ENCODE results near the gene CDC16.

DNA sequence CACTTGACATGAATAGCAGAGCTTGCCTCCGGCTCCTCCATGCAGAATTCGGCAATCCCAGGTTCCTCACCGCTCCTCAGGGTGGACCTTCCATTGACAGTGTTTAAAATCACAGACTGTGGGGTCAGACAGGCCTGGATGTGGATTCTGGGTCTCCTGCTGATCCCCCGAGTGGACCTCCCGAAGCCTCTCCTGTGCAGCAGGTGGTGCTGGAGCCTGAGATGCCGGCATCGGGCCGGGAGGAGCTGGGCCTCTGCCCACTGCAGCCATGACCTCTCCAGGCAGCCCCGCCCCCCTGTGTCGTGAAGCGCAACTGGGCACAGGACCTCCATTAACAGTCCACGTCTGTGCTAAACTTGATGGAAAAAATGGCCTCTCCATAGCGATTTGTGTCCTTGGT, 10.5 kb upstream of the CDC16 start:
- TF ChIP-seq, protein P1, sequence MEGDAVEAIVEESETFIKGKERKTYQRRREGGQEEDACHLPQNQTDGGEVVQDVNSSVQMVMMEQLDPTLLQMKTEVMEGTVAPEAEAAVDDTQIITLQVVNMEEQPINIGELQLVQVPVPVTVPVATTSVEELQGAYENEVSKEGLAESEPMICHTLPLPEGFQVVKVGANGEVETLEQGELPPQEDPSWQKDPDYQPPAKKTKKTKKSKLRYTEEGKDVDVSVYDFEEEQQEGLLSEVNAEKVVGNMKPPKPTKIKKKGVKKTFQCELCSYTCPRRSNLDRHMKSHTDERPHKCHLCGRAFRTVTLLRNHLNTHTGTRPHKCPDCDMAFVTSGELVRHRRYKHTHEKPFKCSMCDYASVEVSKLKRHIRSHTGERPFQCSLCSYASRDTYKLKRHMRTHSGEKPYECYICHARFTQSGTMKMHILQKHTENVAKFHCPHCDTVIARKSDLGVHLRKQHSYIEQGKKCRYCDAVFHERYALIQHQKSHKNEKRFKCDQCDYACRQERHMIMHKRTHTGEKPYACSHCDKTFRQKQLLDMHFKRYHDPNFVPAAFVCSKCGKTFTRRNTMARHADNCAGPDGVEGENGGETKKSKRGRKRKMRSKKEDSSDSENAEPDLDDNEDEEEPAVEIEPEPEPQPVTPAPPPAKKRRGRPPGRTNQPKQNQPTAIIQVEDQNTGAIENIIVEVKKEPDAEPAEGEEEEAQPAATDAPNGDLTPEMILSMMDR (tag by site-specific recombination; IDR thresholded peaks at IDR 0.05), result no peak
- no peak for TF ChIP-seq ZNF416 (tag by site-specific recombination; IDR thresholded peaks at IDR 0.05)
- no peak for TF ChIP-seq YY1 (tag by site-specific recombination; IDR thresholded peaks at IDR 0.05)
- TF ChIP-seq, protein P2, sequence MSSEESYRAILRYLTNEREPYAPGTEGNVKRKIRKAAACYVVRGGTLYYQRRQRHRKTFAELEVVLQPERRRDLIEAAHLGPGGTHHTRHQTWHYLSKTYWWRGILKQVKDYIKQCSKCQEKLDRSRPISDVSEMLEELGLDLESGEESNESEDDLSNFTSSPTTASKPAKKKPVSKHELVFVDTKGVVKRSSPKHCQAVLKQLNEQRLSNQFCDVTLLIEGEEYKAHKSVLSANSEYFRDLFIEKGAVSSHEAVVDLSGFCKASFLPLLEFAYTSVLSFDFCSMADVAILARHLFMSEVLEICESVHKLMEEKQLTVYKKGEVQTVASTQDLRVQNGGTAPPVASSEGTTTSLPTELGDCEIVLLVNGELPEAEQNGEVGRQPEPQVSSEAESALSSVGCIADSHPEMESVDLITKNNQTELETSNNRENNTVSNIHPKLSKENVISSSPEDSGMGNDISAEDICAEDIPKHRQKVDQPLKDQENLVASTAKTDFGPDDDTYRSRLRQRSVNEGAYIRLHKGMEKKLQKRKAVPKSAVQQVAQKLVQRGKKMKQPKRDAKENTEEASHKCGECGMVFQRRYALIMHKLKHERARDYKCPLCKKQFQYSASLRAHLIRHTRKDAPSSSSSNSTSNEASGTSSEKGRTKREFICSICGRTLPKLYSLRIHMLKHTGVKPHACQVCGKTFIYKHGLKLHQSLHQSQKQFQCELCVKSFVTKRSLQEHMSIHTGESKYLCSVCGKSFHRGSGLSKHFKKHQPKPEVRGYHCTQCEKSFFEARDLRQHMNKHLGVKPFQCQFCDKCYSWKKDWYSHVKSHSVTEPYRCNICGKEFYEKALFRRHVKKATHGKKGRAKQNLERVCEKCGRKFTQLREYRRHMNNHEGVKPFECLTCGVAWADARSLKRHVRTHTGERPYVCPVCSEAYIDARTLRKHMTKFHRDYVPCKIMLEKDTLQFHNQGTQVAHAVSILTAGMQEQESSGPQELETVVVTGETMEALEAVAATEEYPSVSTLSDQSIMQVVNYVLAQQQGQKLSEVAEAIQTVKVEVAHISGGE (tag by site-specific recombination; conservative IDR thresholded peaks at IDR 0.05; ENCODE audit: low read depth), result no peak
- no peak for TF ChIP-seq ZBTB8A (tag by site-specific recombination; IDR thresholded peaks at IDR 0.05)
- TF ChIP-seq, protein P3, sequence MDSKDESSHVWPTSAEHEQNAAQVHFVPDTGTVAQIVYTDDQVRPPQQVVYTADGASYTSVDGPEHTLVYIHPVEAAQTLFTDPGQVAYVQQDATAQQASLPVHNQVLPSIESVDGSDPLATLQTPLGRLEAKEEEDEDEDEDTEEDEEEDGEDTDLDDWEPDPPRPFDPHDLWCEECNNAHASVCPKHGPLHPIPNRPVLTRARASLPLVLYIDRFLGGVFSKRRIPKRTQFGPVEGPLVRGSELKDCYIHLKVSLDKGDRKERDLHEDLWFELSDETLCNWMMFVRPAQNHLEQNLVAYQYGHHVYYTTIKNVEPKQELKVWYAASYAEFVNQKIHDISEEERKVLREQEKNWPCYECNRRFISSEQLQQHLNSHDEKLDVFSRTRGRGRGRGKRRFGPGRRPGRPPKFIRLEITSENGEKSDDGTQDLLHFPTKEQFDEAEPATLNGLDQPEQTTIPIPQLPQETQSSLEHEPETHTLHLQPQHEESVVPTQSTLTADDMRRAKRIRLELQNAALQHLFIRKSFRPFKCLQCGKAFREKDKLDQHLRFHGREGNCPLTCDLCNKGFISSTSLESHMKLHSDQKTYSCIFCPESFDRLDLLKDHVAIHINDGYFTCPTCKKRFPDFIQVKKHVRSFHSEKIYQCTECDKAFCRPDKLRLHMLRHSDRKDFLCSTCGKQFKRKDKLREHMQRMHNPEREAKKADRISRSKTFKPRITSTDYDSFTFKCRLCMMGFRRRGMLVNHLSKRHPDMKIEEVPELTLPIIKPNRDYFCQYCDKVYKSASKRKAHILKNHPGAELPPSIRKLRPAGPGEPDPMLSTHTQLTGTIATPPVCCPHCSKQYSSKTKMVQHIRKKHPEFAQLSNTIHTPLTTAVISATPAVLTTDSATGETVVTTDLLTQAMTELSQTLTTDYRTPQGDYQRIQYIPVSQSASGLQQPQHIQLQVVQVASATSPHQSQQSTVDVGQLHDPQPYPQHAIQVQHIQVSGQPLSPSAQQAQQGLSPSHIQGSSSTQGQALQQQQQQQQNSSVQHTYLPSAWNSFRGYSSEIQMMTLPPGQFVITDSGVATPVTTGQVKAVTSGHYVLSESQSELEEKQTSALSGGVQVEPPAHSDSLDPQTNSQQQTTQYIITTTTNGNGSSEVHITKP (tag by site-specific recombination; IDR thresholded peaks at IDR 0.05), result no peak
- TF ChIP-seq TCF7L2 (IDR thresholded peaks at IDR 0.05; ENCODE audit: borderline replicate concordance, low read depth, low read length), result no peak
- TF ChIP-seq ZBTB17 (tag by site-specific recombination; IDR thresholded peaks at IDR 0.05), result no peak
